HL-60 (cell line): ENCODE results near the gene MSH5.

Experiments
- DNase-seq, 2 experiments: peaks; one replicate each; pipeline ENCODE4 v3.0.0-alpha.2; 2010 to 2020; ENCODE audit warnings: low read depth in 1 of 2, low spot score in 1 of 2
- H3K27ac ChIP-seq: fragments of 250-450 bp; sonication (Bioruptor Pico); replicated peaks from 2 replicates; pipeline ENCODE4 v1.5.1; 2020; ENCODE audit warnings: mild to moderate bottlenecking, moderate library complexity
- H3K27me3 ChIP-seq: fragments of 250-450 bp; sonication (Bioruptor Pico); 2 replicates; pipeline ENCODE4 v1.5.1; 2021; ENCODE audit warnings: mild to moderate bottlenecking, moderate library complexity; ENCODE audit not compliant: insufficient read depth, poor library complexity, severe bottlenecking
- H3K4me3 ChIP-seq: replicated peaks from 2 replicates; pipeline ENCODE4 v1.5.1; 2011; ENCODE audit warnings: mild to moderate bottlenecking, control low read depth, low read length; ENCODE audit not compliant: insufficient read depth
- CTCF ChIP-seq: IDR thresholded peaks from one replicate; pipeline ENCODE4 v1.5.1; 2011; ENCODE audit warnings: low read length, control low read depth, inconsistent platforms; ENCODE audit not compliant: insufficient read depth
- GABPA ChIP-seq: IDR thresholded peaks from 2 replicates; pipeline ENCODE4 v1.6.1; 2012; ENCODE audit warnings: low read depth
- POLR2AphosphoS5 ChIP-seq: IDR thresholded peaks from 2 replicates; pipeline ENCODE4 v1.6.1; 2012; ENCODE audit warnings: low read depth
- REST ChIP-seq: IDR thresholded peaks from 2 replicates; pipeline ENCODE4 v1.6.1; 2012; ENCODE audit warnings: low read depth; ENCODE audit not compliant: insufficient replicate concordance
- SPI1 ChIP-seq: IDR thresholded peaks from 2 replicates; pipeline ENCODE4 v1.6.1; 2012; ENCODE audit warnings: low read depth, mild to moderate bottlenecking, borderline replicate concordance

The MSH5 gene

GRCh38 chr6:31784098-31784925 is 44.5 kb downstream of the MSH5 start:
- TF ChIP-seq CTCF (no peak), POLR2AphosphoS5 (no peak), SPI1 (no peak), REST (no peak), GABPA (no peak)
- H3K27me3 ChIP-seq = no peaks in the 10 kb centered on the region
- H3K27ac ChIP-seq = no peak overlapping the region
- no peak for DNase-seq
- no peak overlapping the region for H3K4me3 ChIP-seq

GRCh38 chr6:31785475-31785874 is 45.7 kb downstream of the MSH5 start:
- H3K4me3 ChIP-seq = no peak overlapping the region
- TF ChIP-seq GABPA = no peak
- no peak for TF ChIP-seq POLR2AphosphoS5
- no peak for TF ChIP-seq CTCF
- H3K27ac ChIP-seq = no peak overlapping the region
- DNase-seq = no peak
- no peaks in the 10 kb centered on the region for H3K27me3 ChIP-seq

GRCh38 chr6:31791324-31792089 is 51.7 kb downstream of the MSH5 start:
- H3K27ac ChIP-seq = no peak overlapping the region
- DNase-seq = peak in 1 of 2 experiments; percentile 39
- no peak for TF ChIP-seq GABPA
- TF ChIP-seq POLR2AphosphoS5 = no peak
- TF ChIP-seq CTCF = peak; percentile 39
- no peak for TF ChIP-seq REST
- TF ChIP-seq SPI1 = peak; percentile 11; the same call in 1 of the 2 replicates
- H3K4me3 ChIP-seq = no peak overlapping the region
- no peaks in the 10 kb centered on the region for H3K27me3 ChIP-seq
